Stimulated activated effector memory CD8-positive, alpha-beta T cell treated with anti-CD3 and anti-CD28 coated beads, Interleukin-12 subunit alpha, Interleukin-12 subunit beta, amount 100 ng/mL, for 72 hours (primary cell): ENCODE data around the gene MAP2K4.

Experiments
- ATAC-seq: fragments of 150-1000 bp; cut with Tn5 transposase; 2 replicates; pipeline ENCODE4 v1.10.0; 2021
- DNase-seq, 2 donors: peaks; one replicate each; pipeline ENCODE4 v3.0.0; 2021 to 2022; ENCODE audit warnings: low spot score in 2 of 2
- H3K27ac Mint-ChIP-seq: one replicate; pipeline ENCODE4 v1.8.0; 2022; ENCODE audit warnings: mild to moderate bottlenecking, mixed read lengths
- H3K36me3 Mint-ChIP-seq: one replicate; pipeline ENCODE4 v1.8.0; 2022; ENCODE audit warnings: mild to moderate bottlenecking, mixed read lengths
- H3K4me1 Mint-ChIP-seq: one replicate; pipeline ENCODE4 v1.8.0; 2022; ENCODE audit warnings: mixed read lengths
- H3K4me3 Mint-ChIP-seq: one replicate; pipeline ENCODE4 v1.8.0; 2022; ENCODE audit warnings: mild to moderate bottlenecking, mixed read lengths
- H3K9me3 Mint-ChIP-seq: one replicate; pipeline ENCODE4 v1.8.0; 2022; ENCODE audit warnings: mixed read lengths

Gene MAP2K4

GRCh38 chr17:12055889-12056288 lies 35.2 kb downstream of the MAP2K4 start:
- H3K4me1 Mint-ChIP-seq = peaks cover 45% of the 10 kb centered on the region
- H3K27ac Mint-ChIP-seq = peak overlapping the region; percentile 79
- no peaks in the 10 kb centered on the region for H3K9me3 Mint-ChIP-seq
- H3K4me3 Mint-ChIP-seq = peak overlapping the region; percentile 30
- H3K36me3 Mint-ChIP-seq = peaks cover 19% of the 10 kb centered on the region
- DNase-seq (no peak), ATAC-seq (peak; percentile 47)

- Mint-ChIP-seq H3K27ac (no peak overlapping the region), H3K4me3 (no peak overlapping the region), H3K4me1 (peaks cover 42% of the 10 kb centered on the region), H3K9me3 (no peaks in the 10 kb centered on the region), H3K36me3 (peaks cover 26% of the 10 kb centered on the region)
- ATAC-seq (no peak), DNase-seq (no peak)
These were observed 36.8 kb downstream of the MAP2K4 start for GRCh38 chr17:12057520-12057919.

- peaks cover 28% of the 10 kb centered on the region for H3K36me3 Mint-ChIP-seq
- no peak overlapping the region for H3K27ac Mint-ChIP-seq
- ATAC-seq (no peak), DNase-seq (no peak)
- peaks cover 38% of the 10 kb centered on the region for H3K4me1 Mint-ChIP-seq
- H3K9me3 Mint-ChIP-seq = no peaks in the 10 kb centered on the region
- H3K4me3 Mint-ChIP-seq = no peak overlapping the region
These were observed 37.9 kb downstream of the MAP2K4 start for GRCh38 chr17:12058535-12058934.

- Mint-ChIP-seq H3K36me3 (peaks cover 30% of the 10 kb centered on the region), H3K4me1 (peaks cover 7% of the 10 kb centered on the region), H3K27ac (no peak overlapping the region), H3K9me3 (no peaks in the 10 kb centered on the region), H3K4me3 (no peak overlapping the region)
- ATAC-seq (no peak), DNase-seq (no peak)
These were observed 41.6 kb downstream of the MAP2K4 start for GRCh38 chr17:12062249-12062648.

DNA sequence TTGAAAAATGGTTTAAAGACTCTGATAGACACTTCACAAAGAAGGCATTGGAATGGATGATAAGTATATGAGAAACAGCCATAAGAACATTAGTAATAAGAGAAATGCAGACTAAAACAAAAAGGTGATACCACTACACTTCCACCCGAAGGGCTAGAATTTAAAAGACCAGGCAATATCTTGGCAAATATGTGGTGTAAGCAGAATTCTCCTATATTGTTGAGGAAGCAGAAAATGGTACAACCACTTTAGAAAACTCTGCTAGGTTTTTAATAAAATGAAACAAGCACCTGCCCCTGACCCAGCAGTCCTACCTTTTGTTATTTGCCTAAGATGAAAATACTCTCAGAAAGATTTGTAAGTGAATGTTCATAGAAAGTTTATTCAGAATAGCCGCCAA lies 43.7 kb downstream of the MAP2K4 start:
- ATAC-seq (no peak), DNase-seq (no peak)
- Mint-ChIP-seq H3K4me1 (no peaks in the 10 kb centered on the region), H3K9me3 (no peaks in the 10 kb centered on the region), H3K4me3 (no peak overlapping the region), H3K27ac (no peak overlapping the region), H3K36me3 (peaks cover 17% of the 10 kb centered on the region)

- Mint-ChIP-seq H3K9me3 (no peaks in the 10 kb centered on the region), H3K4me3 (no peak overlapping the region), H3K27ac (no peak overlapping the region), H3K4me1 (no peaks in the 10 kb centered on the region), H3K36me3 (peaks cover 11% of the 10 kb centered on the region)
- ATAC-seq (no peak), DNase-seq (no peak)
These were observed 46.8 kb downstream of the MAP2K4 start for GRCh38 chr17:12067485-12067884.

DNA sequence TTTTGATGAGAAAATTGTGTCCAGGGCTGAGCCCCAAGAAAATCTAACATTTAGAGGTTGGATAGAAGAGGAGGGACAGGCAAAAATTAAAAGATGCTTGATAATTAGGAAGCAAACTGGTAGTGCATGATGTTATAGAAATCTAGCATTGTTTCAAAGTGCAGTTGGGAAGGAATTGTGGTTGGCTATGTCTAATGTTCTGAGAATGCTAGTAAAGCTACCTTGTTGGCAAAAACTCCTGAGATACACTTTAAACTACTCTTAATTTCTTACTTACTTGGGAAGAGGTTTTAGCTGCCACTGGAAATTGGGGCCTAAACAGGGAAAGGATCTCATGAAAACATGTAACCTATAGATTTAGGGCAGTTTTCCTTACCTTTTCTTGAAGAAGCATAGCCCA lies 48.3 kb downstream of the MAP2K4 start:
- no peak overlapping the region for H3K4me3 Mint-ChIP-seq
- H3K4me1 Mint-ChIP-seq = peaks cover 2% of the 10 kb centered on the region
- no peaks in the 10 kb centered on the region for H3K9me3 Mint-ChIP-seq
- no peak overlapping the region for H3K27ac Mint-ChIP-seq
- DNase-seq (no peak), ATAC-seq (no peak)
- H3K36me3 Mint-ChIP-seq = peaks cover 4% of the 10 kb centered on the region

DNA sequence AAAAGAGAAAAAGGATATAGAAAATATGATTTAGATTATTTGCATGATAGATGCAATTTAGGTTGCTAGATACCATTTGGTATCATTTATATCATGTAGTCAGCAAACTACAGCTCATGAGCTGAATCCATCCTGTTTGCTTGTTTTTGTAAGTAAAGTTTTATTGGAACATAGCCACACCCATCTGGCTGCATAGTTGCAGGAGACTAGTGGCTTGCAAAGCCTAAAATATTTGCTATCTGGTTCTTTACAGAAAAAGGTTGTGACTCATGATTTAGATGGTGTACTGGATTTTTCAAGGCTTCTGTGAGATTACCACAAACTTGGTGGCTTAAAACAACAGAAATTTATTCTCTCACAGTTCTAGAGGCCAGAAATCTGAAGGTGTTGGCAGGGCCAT lies 49.9 kb downstream of the MAP2K4 start:
- Mint-ChIP-seq H3K4me3 (no peak overlapping the region), H3K27ac (no peak overlapping the region), H3K36me3 (no peaks in the 10 kb centered on the region), H3K4me1 (peaks cover 13% of the 10 kb centered on the region), H3K9me3 (no peaks in the 10 kb centered on the region)
- DNase-seq (no peak), ATAC-seq (no peak)

DNA sequence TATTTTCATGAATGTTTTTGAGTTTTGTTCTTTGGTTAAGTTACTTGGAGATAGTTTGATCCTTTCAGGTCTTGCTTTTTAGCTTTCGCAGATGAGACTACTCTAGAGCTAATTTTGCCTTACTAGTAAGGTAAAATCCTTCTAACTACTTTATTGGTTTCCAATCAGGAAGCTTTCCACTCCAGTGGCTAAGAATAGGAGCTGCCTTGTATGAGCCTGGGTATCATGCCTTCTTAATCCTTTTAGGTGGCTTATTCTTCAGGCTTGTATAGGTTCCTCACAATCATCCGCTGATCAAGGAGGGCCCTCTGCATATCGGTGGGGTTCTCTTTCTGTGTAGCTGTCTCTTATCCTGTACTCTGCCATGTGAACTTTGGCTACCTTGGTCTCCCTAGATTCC lies 53.7 kb downstream of the MAP2K4 start:
- ATAC-seq = no peak
- H3K36me3 Mint-ChIP-seq = peaks cover 15% of the 10 kb centered on the region
- DNase-seq = no peak
- peaks cover 18% of the 10 kb centered on the region for H3K4me1 Mint-ChIP-seq
- no peak overlapping the region for H3K4me3 Mint-ChIP-seq
- H3K27ac Mint-ChIP-seq = no peak overlapping the region
- no peaks in the 10 kb centered on the region for H3K9me3 Mint-ChIP-seq

- Mint-ChIP-seq H3K36me3 (peaks cover 34% of the 10 kb centered on the region), H3K4me3 (no peak overlapping the region), H3K27ac (no peak overlapping the region), H3K4me1 (peaks cover 18% of the 10 kb centered on the region), H3K9me3 (no peaks in the 10 kb centered on the region)
- DNase-seq (no peak), ATAC-seq (no peak)
These were observed 57.1 kb downstream of the MAP2K4 start for GRCh38 chr17:12077773-12078172.

GRCh38 chr17:12078791-12079190 lies 58.1 kb downstream of the MAP2K4 start:
- no peaks in the 10 kb centered on the region for H3K9me3 Mint-ChIP-seq
- peaks cover 18% of the 10 kb centered on the region for H3K4me1 Mint-ChIP-seq
- no peak overlapping the region for H3K27ac Mint-ChIP-seq
- ATAC-seq (no peak), DNase-seq (no peak)
- H3K36me3 Mint-ChIP-seq = peaks cover 34% of the 10 kb centered on the region
- no peak overlapping the region for H3K4me3 Mint-ChIP-seq

DNA sequence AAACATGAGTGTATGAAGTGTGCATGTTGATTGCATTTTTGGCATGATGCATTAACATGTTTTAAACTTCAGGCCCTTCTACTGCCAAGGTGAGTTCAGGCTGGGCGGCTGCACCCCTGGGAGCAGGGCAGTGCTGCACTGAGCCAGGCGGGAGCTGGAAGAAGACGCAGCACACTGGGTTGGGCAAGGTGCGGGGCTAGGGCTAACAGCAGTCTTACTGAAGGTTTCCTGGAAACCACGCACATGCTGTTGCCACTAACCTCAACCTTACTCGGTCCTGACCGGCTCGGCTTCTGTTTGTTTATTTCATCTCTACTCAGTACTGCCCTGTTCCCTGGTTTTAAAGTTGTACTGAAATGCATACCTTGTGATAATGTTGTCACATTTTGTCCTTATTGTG lies 61.0 kb downstream of the MAP2K4 start:
- peaks cover 5% of the 10 kb centered on the region for H3K4me1 Mint-ChIP-seq

DNA sequence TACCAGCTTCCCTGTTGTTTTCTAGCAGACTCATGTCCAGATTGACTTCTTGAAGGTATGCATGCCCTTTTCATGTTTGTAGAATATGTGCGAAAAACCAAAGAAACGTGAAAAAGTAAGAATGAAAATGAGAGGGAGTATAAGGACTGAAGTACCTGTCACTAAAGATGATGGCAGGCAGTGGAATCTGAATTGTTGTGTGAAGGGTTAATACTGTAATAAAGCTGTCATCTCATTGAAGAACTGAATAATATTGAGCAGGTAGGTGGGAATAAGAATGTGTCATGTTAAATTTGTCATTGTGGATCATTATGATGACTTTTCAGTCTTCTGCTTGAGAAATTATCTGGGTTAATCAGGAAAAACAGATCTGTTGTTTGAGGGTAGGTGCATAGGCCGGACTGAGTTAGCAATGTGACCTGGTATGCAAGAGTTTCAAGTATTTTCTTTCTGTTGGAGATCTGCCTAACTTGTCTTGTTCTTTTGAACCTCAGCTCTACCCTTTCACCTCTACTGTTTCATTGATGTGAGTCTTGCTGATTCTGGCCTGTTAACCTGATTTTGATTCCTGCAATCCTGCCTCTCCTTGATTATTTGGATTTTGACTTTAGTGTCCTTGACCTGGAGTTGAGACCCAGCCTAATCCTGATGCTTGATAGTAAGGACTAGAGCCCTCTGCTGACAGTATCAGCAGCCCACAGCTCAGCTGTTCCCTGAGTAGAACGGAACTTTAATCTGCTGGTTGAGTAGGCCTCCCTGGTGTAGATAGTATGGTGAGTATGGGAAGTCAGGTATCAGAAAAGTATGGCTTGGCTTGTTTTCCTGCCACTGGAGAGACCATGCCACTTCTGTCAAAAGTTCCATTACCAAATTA lies 64.6 kb downstream of the MAP2K4 start:
- ATAC-seq = no peak
- DNase-seq = no peak

More for the DNA sequence above, 61.0 kb downstream of the MAP2K4 start:
- Mint-ChIP-seq H3K9me3 (no peaks in the 10 kb centered on the region), H3K27ac (no peak overlapping the region), H3K36me3 (peaks cover 32% of the 10 kb centered on the region), H3K4me3 (no peak overlapping the region)
- ATAC-seq = no peak
- no peak for DNase-seq

DNA sequence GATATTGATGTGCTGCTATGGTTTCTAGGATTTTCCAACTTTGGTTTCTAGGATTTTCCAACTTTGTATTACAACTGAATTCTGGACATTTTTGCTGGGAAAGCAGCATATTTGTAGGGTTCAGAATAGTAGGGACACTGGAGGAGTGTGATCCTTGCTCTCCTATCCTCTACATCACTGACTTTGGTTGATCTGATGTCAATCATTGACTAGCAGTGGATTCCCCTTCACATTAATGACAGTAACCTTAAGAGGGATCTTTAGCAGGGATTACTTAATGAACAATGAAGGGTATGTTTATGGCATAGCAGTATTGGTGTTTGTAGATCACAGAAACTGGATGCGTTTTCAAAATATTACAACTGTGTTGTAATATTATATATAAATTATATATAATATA lies 67.4 kb downstream of the MAP2K4 start:
- H3K4me1 Mint-ChIP-seq = peaks cover 27% of the 10 kb centered on the region
- H3K9me3 Mint-ChIP-seq = no peaks in the 10 kb centered on the region
- ATAC-seq (no peak), DNase-seq (no peak)
- no peak overlapping the region for H3K27ac Mint-ChIP-seq
- no peaks in the 10 kb centered on the region for H3K36me3 Mint-ChIP-seq
- no peak overlapping the region for H3K4me3 Mint-ChIP-seq

More for the DNA sequence above, 64.6 kb downstream of the MAP2K4 start:
- H3K9me3 Mint-ChIP-seq = no peaks in the 10 kb centered on the region
- H3K27ac Mint-ChIP-seq = no peak overlapping the region
- peaks cover 19% of the 10 kb centered on the region for H3K36me3 Mint-ChIP-seq
- no peak overlapping the region for H3K4me3 Mint-ChIP-seq
- H3K4me1 Mint-ChIP-seq = peaks cover 20% of the 10 kb centered on the region

GRCh38 chr17:12089809-12090384 lies 69.2 kb downstream of the MAP2K4 start:
- no peak for ATAC-seq
- H3K4me3 Mint-ChIP-seq = no peak overlapping the region
- no peak for DNase-seq
- peak overlapping the region; percentile 55 for H3K27ac Mint-ChIP-seq
- no peaks in the 10 kb centered on the region for H3K9me3 Mint-ChIP-seq
- H3K36me3 Mint-ChIP-seq = no peaks in the 10 kb centered on the region
- peaks cover 27% of the 10 kb centered on the region for H3K4me1 Mint-ChIP-seq

DNA sequence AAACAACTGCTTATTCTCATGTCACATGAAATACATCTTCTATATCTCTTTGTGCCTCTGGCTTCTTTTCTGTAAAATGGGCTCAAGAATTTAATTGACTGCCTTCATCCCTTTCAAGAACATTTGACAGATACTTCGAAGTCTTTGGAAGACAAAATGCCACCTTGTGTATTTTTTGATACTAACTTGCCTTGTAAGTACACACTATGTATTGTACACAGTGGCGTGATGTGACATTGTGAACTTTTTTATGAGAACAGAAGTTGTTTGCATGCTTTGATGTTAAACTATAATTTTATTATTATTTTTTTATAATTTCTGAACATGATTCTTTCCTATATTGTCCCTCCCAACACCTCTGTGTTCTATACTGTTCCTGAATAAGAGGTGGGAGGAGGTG lies 73.7 kb downstream of the MAP2K4 start:
- H3K36me3 Mint-ChIP-seq = peaks cover 24% of the 10 kb centered on the region
- H3K27ac Mint-ChIP-seq = no peak overlapping the region
- DNase-seq (no peak), ATAC-seq (no peak)
- peaks cover 14% of the 10 kb centered on the region for H3K4me1 Mint-ChIP-seq
- no peak overlapping the region for H3K4me3 Mint-ChIP-seq
- H3K9me3 Mint-ChIP-seq = no peaks in the 10 kb centered on the region
